Measurements from ENCODE around the gene CARS1.
A peak's percentile ranks its signal among the peaks of the same experiment; 100 is the strongest.

The CARS1 gene

DNA sequence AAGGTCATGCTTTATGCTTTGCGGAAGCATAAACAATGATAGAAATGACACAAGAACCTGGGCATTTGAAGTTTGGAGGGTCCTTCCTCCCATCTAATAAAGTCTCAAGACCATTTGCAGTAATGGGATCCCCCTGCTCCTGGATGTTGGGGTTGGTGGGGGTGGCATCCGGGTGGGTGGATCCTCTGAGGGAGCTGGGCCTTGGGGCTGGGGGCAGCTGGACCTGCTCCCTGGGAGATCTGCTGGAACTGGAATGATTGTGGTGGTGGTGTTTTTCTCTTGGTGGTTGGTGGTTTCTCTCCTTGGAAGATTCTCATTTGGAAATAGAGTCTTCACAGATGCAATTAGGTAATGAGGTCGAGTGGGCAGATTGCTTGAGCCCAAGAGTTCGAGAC lies 62.9 kb downstream of the CARS1 start:
- CTCF ChIA-PET, result interaction anchor here (0.9 to 3.0 kb wide), 6 partner anchors 12 to 97 kb away, joined by 3 to 9 read pairs (median 4); no protein-coding TSS in a partner anchor
- DNase-seq (ENCODE audit: extremely low spot score), result no peak
- POLR2A ChIA-PET, result no interaction called here
- TF ChIP-seq, protein P1, sequence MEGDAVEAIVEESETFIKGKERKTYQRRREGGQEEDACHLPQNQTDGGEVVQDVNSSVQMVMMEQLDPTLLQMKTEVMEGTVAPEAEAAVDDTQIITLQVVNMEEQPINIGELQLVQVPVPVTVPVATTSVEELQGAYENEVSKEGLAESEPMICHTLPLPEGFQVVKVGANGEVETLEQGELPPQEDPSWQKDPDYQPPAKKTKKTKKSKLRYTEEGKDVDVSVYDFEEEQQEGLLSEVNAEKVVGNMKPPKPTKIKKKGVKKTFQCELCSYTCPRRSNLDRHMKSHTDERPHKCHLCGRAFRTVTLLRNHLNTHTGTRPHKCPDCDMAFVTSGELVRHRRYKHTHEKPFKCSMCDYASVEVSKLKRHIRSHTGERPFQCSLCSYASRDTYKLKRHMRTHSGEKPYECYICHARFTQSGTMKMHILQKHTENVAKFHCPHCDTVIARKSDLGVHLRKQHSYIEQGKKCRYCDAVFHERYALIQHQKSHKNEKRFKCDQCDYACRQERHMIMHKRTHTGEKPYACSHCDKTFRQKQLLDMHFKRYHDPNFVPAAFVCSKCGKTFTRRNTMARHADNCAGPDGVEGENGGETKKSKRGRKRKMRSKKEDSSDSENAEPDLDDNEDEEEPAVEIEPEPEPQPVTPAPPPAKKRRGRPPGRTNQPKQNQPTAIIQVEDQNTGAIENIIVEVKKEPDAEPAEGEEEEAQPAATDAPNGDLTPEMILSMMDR (IDR thresholded peaks at IDR 0.05; ENCODE audit: control extremely low read depth, extremely low read depth, low read depth, missing control alignments), result no peak

DNA sequence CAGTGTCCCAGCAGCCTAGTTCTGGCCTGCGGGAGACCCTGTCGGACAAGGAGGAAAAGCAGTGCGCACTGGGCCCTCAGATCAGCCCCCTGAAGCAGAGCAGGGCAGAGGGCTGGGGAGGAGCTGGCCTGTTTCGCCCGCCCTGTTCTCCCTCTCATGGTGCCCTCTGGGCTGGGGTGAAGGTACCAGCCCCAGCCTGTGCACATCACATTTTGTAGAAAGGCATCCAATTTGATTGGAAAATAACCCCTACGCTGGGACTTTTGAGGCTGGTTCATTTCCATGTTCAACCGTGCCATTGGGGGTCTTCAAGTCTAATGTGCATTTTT lies 64.3 kb downstream of the CARS1 start:
- ChIA-PET POLR2A (no interaction called here), CTCF (interaction anchor here (3.0 kb wide), 1 partner anchor 98 kb away, joined by 8 read pairs; no protein-coding TSS in a partner anchor)
- no peak for DNase-seq (ENCODE audit: extremely low spot score)
- TF ChIP-seq, protein P1 (IDR thresholded peaks at IDR 0.05; ENCODE audit: control extremely low read depth, extremely low read depth, low read depth, missing control alignments), result no peak

DNA sequence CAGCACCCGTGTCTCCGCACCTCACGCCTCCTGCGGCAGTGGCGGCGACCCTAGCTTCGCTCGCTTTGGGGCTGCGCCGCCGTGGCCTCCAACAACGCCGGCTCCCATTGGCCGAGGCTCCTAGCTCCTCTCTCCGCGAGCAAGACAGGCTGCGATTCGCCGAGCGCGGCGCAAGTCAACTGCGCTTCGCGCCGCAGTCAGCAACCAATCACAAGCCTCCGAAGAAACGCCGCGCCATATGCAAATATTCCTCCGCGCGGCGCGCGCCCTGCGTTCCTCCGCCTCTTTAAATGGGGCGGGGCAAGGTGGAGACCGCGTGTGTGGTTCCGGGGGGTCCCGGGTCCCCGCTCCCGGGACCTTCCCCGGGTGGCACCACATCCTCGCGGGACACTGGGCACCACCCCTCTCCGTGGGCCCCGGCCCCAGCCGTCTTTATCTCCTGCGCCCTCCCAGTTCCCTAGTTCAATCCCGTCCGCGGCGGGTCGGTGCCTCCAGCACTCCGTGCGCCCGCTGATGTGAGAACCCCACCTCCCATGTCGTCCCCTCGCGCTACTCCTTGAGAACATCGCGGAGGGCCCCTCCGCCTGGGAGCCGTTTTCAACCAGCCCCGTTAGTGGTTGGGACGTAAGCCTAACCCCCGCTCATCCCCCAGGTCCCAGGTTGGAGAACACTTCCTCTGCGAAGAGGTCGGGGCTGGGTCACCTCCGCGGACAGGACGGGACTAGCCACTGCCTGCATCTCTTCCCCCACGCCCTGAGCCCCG lies 64.8 kb downstream of the CARS1 start, which contains the start of gene NAP1L4:
Gene NAP1L4, minus strand, starts transcription at position 96 of the 763 bp plus-strand sequence. CDS start 13,109 bp downstream, outside the sequence.
- DNase-seq (ENCODE audit: extremely low spot score), result peak; percentile 99
- TF ChIP-seq, protein P1 (IDR thresholded peaks at IDR 0.05; ENCODE audit: control extremely low read depth, extremely low read depth, low read depth, missing control alignments), result no peak
- CTCF ChIA-PET, result interaction anchor here (0.9 to 3.0 kb wide), 3 partner anchors 99 to 459 kb away, joined by 3 to 8 read pairs (median 3); no protein-coding TSS in a partner anchor
- POLR2A ChIA-PET, result interaction anchor here (0.6 to 1.7 kb wide), 5 partner anchors 11 to 673 kb away, joined by 3 to 5 read pairs (median 3); partner anchors contain the start of gene PHLDA2

DNA sequence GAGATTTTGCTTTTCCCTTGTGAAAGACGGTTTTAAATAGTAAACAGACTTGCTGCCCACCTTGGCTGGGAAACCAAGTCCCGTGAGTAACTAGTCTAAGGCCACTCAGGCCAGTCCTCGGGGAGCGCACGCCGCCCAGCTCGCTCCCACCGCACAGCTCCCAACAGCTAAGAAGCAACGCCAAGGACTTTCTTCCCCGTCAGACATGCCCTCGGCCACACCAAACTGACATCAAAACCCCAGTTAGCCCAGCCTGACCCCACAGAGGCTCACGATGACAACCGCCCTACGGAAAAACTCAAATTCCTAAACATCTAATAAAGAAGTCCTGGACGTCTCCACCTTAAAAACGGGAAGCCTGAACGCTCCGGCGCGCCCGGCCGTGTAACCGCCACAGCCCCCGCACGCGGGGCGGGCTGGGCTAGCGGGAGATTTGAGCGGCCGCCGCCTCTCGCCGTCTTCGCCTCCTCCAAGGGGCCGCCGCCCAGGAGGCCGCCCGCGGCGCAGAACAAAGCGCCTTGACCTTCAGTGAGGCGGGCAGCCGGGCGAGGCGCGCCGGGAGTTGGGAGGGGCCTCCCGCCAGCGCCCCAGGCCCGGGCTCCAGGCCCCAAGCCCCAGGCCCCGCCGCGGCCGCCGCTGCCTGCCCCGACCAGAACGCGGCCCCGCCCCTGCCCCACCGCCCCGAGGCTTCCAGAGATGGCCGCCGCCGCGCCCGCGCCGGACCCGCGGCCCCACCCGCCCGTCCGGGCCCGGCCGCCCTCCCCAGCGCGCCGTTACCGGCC lies 65.6 kb downstream of the CARS1 start:
- ChIA-PET POLR2A (interaction anchor here (0.6 to 1.7 kb wide), 6 partner anchors 11 to 1141 kb away, joined by 3 to 5 read pairs (median 3); partner anchors contain the start of gene PHLDA2), CTCF (interaction anchor here (0.9 to 1.1 kb wide), 2 partner anchors 100 to 459 kb away, joined by 3 read pairs; no protein-coding TSS in a partner anchor)
- DNase-seq (ENCODE audit: extremely low spot score), result peak; percentile 40
- TF ChIP-seq, protein P1 (IDR thresholded peaks at IDR 0.05; ENCODE audit: control extremely low read depth, extremely low read depth, low read depth, missing control alignments), result no peak

DNA sequence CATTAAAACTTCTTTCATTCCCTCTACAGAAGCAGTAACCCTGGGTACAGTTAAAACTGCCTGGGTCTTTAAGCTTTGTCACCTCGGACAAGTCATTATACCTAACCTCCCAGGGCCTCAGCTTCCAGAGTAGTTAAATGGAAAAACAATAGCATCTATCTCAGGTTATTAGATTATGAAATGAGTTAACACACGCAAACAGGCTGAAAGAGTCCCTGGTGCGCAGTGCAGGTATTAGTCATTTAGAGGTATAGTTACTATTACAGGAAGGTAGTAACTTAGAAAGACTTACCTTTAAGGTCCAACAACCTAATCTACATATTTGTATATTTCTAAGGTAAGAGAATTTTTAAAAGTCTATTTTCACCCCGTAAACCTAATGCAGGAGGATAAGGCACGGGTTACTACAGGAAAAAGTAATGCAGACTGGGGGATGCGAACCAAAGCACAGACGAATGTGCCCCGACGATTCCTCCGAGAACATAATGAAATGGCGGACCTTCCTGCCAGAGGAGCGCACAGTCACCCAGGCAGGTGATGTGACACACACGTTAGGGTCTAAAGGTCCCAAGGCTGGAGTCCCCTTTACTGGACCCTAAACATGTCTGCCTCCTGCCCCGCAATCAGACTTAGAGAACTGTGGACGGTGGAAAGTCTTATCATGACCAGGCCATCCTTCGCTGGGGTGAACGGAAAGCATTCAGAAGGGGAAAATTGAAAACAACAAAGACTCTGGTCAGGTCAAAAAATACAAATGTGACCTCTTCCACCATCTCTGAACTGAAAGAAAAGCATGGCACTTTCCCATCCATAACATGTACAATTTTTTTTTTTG lies 66.4 kb downstream of the CARS1 start:
- POLR2A ChIA-PET, result interaction anchor here (0.7 to 1.7 kb wide), 2 partner anchors 10 to 1141 kb away, joined by 3 to 5 read pairs; no protein-coding TSS in a partner anchor
- TF ChIP-seq, protein P1 (IDR thresholded peaks at IDR 0.05; ENCODE audit: control extremely low read depth, extremely low read depth, low read depth, missing control alignments), result no peak
- DNase-seq (ENCODE audit: extremely low spot score), result no peak
- CTCF ChIA-PET, result interaction anchor here (0.7 to 2.1 kb wide), 4 partner anchors 9 to 35 kb away, joined by 3 to 6 read pairs (median 3); no protein-coding TSS in a partner anchor

All from GM10248 (cell line).